SH-SY5Y (cell line): Measurements from ENCODE around the gene ZNF365.

ENCODE experiments used
- GATA2 ChIP-seq: IDR thresholded peaks from 2 replicates; pipeline ENCODE4 v1.6.1; 2011; ENCODE audit warnings: mild to moderate bottlenecking, low read depth, low read length
- GATA3 ChIP-seq: IDR thresholded peaks from 2 replicates; pipeline ENCODE4 v1.6.1; 2011; ENCODE audit warnings: low read depth, mild to moderate bottlenecking, low read length, moderate library complexity

GRCh38 chr10:62356447-62356846 is 17.7 kb upstream of the ZNF365 start:
- TF ChIP-seq GATA3: no peak
- TF ChIP-seq GATA2: no peak
